HG03521 (cell line): Measurements from ENCODE around the gene ANKRD13D.
A peak's percentile ranks its signal among the peaks of the same experiment; 100 is the strongest.
"Not testable (repeated sequence)": the region's sequence is repeated elsewhere in the genome, so short reads cannot be mapped to it uniquely, and the experiment has no call there.

Source experiments
- ATAC-seq: cut with Tn5 transposase; IDR thresholded peaks from one replicate; pipeline ENCODE4 v1.9.1; 2021; ENCODE audit warnings: mild to moderate bottlenecking, moderate library complexity; ENCODE audit not compliant: unreplicated experiment

Gene ANKRD13D

GRCh38 chr11:67289226-67289650 lies at the start of gene ANKRD13D:
Gene ANKRD13D, plus strand, starts transcription at chr11:67289303. Its CDS starts 158 bp downstream, at chr11:67289461.
- no peak for ATAC-seq

- peak; percentile 86 for ATAC-seq
Measured at GRCh38 chr11:67239783-67240575, 49.1 kb upstream of the ANKRD13D start.

GRCh38 chr11:67240576-67241389 lies 48.3 kb upstream of the ANKRD13D start:
- no peak for ATAC-seq

GRCh38 chr11:67242548-67242947 lies 46.6 kb upstream of the ANKRD13D start:
- ATAC-seq = no peak

- ATAC-seq = no peak
Measured at GRCh38 chr11:67243051-67243450, 46.1 kb upstream of the ANKRD13D start.

- ATAC-seq = no peak
Measured at GRCh38 chr11:67245046-67245445, 44.1 kb upstream of the ANKRD13D start.

- no peak for ATAC-seq
Measured at GRCh38 chr11:67247946-67248550, 41.1 kb upstream of the ANKRD13D start.

GRCh38 chr11:67248653-67249052 lies 40.5 kb upstream of the ANKRD13D start:
- no peak for ATAC-seq

- no peak for ATAC-seq
Measured at GRCh38 chr11:67250059-67251043, 38.8 kb upstream of the ANKRD13D start.

GRCh38 chr11:67251841-67252240 lies 37.3 kb upstream of the ANKRD13D start:
- no peak for ATAC-seq

GRCh38 chr11:67252831-67253239 lies 36.3 kb upstream of the ANKRD13D start:
- no peak for ATAC-seq

GRCh38 chr11:67253872-67254624 lies 35.1 kb upstream of the ANKRD13D start:
- no peak for ATAC-seq

GRCh38 chr11:67254798-67255197 lies 34.3 kb upstream of the ANKRD13D start:
- no peak for ATAC-seq

- no peak for ATAC-seq
Measured at GRCh38 chr11:67255353-67255752, 33.8 kb upstream of the ANKRD13D start.

GRCh38 chr11:67255864-67256263 lies 33.2 kb upstream of the ANKRD13D start:
- ATAC-seq = no peak

- no peak for ATAC-seq
Measured at GRCh38 chr11:67256477-67257135, 32.5 kb upstream of the ANKRD13D start.

- no peak for ATAC-seq
Measured at GRCh38 chr11:67260406-67260805, 28.7 kb upstream of the ANKRD13D start.

- ATAC-seq = not testable (repeated sequence)
Measured at GRCh38 chr11:67260885-67261639, 28.0 kb upstream of the ANKRD13D start.

- ATAC-seq = no peak
Measured at GRCh38 chr11:67261640-67261945, 27.5 kb upstream of the ANKRD13D start.
